ENCODE data around the gene ABCC8. TPM values are rescaled to one million over a fixed set of nuclear protein-coding genes. Genes with fewer than 3 reads are reported as not detected.

ABCC8 gene
- total and polyA plus RNA-seq, 2 of the 8 experiments (the other 6 are each of a cell fraction or from before 2014, with no cell fraction given): 3.7 to 4.9 TPM

DNA sequence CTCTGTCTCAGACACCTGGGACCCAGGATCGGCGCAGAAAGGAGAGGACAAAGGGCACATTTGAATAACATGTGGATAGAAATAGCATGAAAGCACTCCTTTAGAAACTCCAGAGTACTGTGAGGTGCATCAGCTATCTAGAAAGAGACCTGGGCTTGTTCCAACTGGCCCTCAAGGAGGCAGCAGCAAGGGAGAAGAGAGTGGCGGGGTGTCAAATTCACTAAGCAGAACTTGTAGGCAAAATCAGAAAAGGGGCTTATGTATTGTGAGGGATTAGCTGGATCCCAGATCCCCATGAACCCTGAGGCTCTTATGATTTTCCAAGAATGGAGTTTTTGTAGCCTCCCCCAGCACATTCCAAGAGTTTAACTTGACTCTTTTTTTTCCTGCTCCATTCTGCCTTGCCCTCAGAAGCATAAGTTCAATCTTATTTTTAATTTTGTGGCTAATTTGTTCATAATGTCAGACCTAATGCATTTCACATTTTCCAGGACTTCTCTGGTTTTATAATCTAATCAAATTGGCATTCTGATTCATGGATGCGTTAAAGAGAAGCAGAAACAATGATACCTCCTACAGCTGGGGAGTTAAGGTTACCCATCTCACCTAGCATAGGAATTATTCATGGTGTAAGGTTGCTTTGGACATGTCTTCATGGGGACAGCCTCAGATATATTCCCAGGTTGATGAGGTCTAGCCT, 34.0 kb upstream of the ABCC8 start:
- H3K79me1 ChIP-seq (ENCODE audit: low read depth, low read length): no peaks in the 10 kb centered on the region
- no peak overlapping the region for H3K23ac ChIP-seq (ENCODE audit: insufficient read length)
- H2BK20ac ChIP-seq (ENCODE audit: low read length): no peak overlapping the region
- no peaks in the 10 kb centered on the region for H3K9me3 ChIP-seq (ENCODE audit: insufficient read depth in 2 of 2, low read depth in 1 of 2, low read length in 1 of 2)
- no peaks in the 10 kb centered on the region; a peak in 1 of 7 replicates for H3K4me1 ChIP-seq (replicated peaks in 1 of 4; ENCODE audit: control insufficient read depth in 3 of 4, insufficient read depth in 4 of 4, low read length in 3 of 4)
- H3K4me2 ChIP-seq (ENCODE audit: insufficient read depth in 1 of 2, low read depth in 2 of 2, low read length in 2 of 2): no peak overlapping the region
- no peak overlapping the region for H2BK12ac ChIP-seq (ENCODE audit: low read depth, low read length)
- H2AFZ ChIP-seq (ENCODE audit: low read length): no peak overlapping the region
- FAIRE-seq (no peak), DNase-seq (ENCODE audit: low read depth in 1 of 2, low spot score in 2 of 2) (no peak)
- no peak overlapping the region for H2BK120ac ChIP-seq (replicated peaks; ENCODE audit: low read depth, low read length)
- H3K27ac ChIP-seq (ENCODE audit: low read depth, low read length): no peak overlapping the region
- H3K36me3 ChIP-seq (ENCODE audit: control insufficient read depth in 2 of 4, insufficient read depth in 4 of 4, low read length in 3 of 4): no peaks in the 10 kb centered on the region
- H3K79me2 ChIP-seq (ENCODE audit: control insufficient read depth in 1 of 2, insufficient read depth in 2 of 2, low read length in 2 of 2): no peaks in the 10 kb centered on the region
- ChIA-PET POLR2A (ENCODE audit: partially characterized antibody) (no interaction called here), CTCF (ENCODE audit: partially characterized antibody) (interaction anchor here (0.6 to 44.8 kb wide), 5 partner anchors 12 to 281 kb away, joined by 3 to 1414 read pairs (median 16); partner anchors contain the start of gene KCNJ11)
- H2BK15ac ChIP-seq (ENCODE audit: low read length): no peak overlapping the region
- H3K4me3 ChIP-seq (ENCODE audit: extremely low read depth in 1 of 4, insufficient read depth in 2 of 4, low read depth in 3 of 4, low read length in 4 of 4): no peak overlapping the region
- peaks cover 0 to 2% (median 0%) of the 10 kb centered on the region in 4 experiments; a peak in 1 of 7 replicates for H3K27me3 ChIP-seq (replicated peaks in 1 of 4; ENCODE audit: control insufficient read depth in 3 of 4, extremely low read depth in 1 of 4, insufficient read depth in 3 of 4, low read length in 3 of 4)
- no peak overlapping the region for H3K56ac ChIP-seq (replicated peaks; ENCODE audit: insufficient read length, low read depth, low read length)
- no peak overlapping the region for H3K18ac ChIP-seq (ENCODE audit: extremely low read depth, low read length)
- TF ChIP-seq CBX5 (IDR thresholded peaks at IDR 0.05; ENCODE audit: low read depth, low read length): no peak
- TF ChIP-seq FOSL1 (IDR thresholded peaks at IDR 0.05; ENCODE audit: insufficient read depth, low read depth, low read length): no peak
- no peak for TF ChIP-seq MAX (IDR thresholded peaks at IDR 0.05)
- no peak for TF ChIP-seq RNF2 (IDR thresholded peaks at IDR 0.05; ENCODE audit: borderline replicate concordance, low read depth, low read length, missing control alignments, poor library complexity, severe bottlenecking)
- TF ChIP-seq ATF3 (IDR thresholded peaks at IDR 0.05; ENCODE audit: insufficient read depth, low read depth, low read length): no peak
- TF ChIP-seq ASH2L (IDR thresholded peaks at IDR 0.05; ENCODE audit: low read length): no peak
- no peak for TF ChIP-seq SRF (IDR thresholded peaks at IDR 0.05; ENCODE audit: low read depth, low read length)
- TF ChIP-seq NRF1 (IDR thresholded peaks at IDR 0.05; ENCODE audit: low read depth, low read length): no peak
- no peak for TF ChIP-seq KDM5A (IDR thresholded peaks at IDR 0.05; ENCODE audit: low read length)
- no peak for TF ChIP-seq KDM4A (IDR thresholded peaks at IDR 0.05; ENCODE audit: low read depth, low read length, severe bottlenecking)
- H4K91ac ChIP-seq (replicated peaks; ENCODE audit: insufficient read length, low read length): no peak overlapping the region
- no peak overlapping the region for H3K4ac ChIP-seq (replicated peaks; ENCODE audit: insufficient read length, low read depth, low read length)
- no peaks in the 10 kb centered on the region for H3K23me2 ChIP-seq (ENCODE audit: low read depth, low read length)
- H3K9ac ChIP-seq (replicated peaks in 1 of 4; ENCODE audit: extremely low read depth in 1 of 4, low read depth in 3 of 4, low read length in 3 of 4): no peak overlapping the region
- H4K5ac ChIP-seq (ENCODE audit: insufficient read length, low read depth, low read length): no peak overlapping the region
- 56% methylated on average over 4 of the region's 4 CpGs; no CpG with 5 or more reads in 1 of the 2 experiments for WGBS, 2 experiments (ENCODE audit: extremely low coverage in 1 of 2, insufficient coverage in 1 of 2, insufficient read length in 1 of 2, insufficient replicate concordance in 2 of 2, low coverage in 1 of 2, low lambda C conversion rate in 2 of 2, missing lambda C conversion rate in 1 of 2)
- no peaks in the 10 kb centered on the region for H4K20me1 ChIP-seq (replicated peaks in 1 of 2; ENCODE audit: control insufficient read depth in 1 of 2, insufficient read depth in 2 of 2, low read length in 2 of 2)
- H2BK5ac ChIP-seq (ENCODE audit: low read depth, low read length): no peak overlapping the region
- H3K14ac ChIP-seq (ENCODE audit: insufficient read length): no peak overlapping the region
- H4K8ac ChIP-seq (ENCODE audit: extremely low read depth, insufficient read depth, low read length): no peak overlapping the region
- H2AK5ac ChIP-seq (ENCODE audit: low read depth, low read length): no peak overlapping the region
